Activated CD8-positive, alpha-beta memory T cell treated with anti-CD3 and anti-CD28 coated beads, Interleukin-2, amount 50 U/mL, for 24 hours (primary cell): ENCODE data around the gene PIK3R4.

Source experiments
- DNase-seq: peaks from one replicate; pipeline ENCODE4 v3.0.0-alpha.2; 2020; ENCODE audit errors: extremely low read depth

PIK3R4 gene

GRCh38 chr3:130741946-130742610 is 4.6 kb downstream of the PIK3R4 start:
- no peak for DNase-seq

GRCh38 chr3:130739848-130740247 is 6.8 kb downstream of the PIK3R4 start:
- DNase-seq, result no peak

- no peak for DNase-seq
Measured at GRCh38 chr3:130738241-130738640, 8.4 kb downstream of the PIK3R4 start.

GRCh38 chr3:130737622-130738021 is 9.0 kb downstream of the PIK3R4 start:
- DNase-seq, result no peak

DNA sequence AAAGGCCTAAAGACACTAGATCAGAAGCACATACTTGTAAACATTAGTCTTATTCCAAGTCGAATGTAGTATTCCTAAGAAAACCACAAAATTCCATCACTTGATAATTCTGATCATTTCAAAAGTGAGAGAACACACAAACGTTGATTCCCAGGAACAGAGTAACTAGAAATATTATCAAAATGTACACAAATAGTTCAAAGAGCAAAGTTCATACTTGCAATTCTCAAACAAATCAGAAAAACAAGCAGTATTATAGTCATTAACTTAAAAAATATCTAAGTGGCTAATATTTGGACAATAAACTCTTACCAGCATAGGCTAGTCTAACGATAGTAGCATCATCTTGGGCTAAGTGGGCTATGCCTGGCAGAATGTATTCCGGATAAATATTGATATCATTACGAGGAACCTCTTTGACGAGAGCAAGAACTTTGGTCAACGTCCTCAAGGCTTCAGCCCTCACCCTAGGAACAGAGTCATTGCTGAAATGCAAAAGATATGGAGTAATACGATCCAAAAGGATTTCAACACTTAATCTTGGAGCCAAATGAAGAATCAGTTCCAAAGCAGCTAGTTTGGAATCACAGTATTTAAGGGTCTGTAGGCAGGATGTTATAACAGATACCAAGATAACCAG is 13.3 kb downstream of the PIK3R4 start:
- DNase-seq, result no peak

GRCh38 chr3:130732501-130732900 is 14.1 kb downstream of the PIK3R4 start:
- no peak for DNase-seq

DNA sequence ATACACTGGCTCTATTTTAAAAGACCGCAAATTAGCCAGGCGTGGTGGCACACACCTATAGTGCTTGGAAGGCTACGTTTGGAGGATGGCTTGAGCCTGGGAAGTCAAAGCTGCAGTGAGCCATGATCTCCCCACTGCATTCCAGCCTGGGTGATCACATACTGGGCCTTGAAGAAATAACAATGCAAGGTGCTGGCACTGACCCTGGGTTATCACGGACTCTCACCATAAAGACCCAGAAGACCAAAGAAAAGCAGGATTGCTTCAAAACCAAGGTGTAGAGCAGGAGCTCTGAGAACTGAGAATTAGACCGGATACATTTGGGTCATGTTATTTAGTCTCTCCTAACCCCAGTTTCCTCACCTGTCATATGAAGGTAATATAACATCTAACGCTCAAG is 14.8 kb downstream of the PIK3R4 start:
- no peak for DNase-seq

DNA sequence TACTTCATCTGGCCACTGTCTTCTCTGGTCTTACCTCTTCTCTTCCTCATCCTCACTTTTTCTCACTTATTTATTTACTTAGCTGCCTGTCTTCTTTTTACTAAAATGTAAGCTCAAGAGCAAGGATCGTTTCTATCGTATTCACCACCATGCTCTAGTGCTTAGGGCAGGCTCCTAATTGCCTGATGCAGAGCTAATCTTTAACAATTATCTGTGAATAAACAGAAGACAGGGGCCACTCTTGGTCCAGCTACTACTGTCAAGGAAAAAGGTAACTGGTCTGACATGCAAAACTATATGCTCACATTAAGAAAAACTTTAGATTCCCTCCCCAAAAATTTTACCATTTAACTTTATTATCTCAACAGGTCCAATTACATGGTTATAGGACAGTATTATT is 17.5 kb downstream of the PIK3R4 start:
- DNase-seq, result no peak

- no peak for DNase-seq
Measured at GRCh38 chr3:130728037-130728436, 18.6 kb downstream of the PIK3R4 start.

GRCh38 chr3:130725746-130726145 is 20.9 kb downstream of the PIK3R4 start:
- no peak for DNase-seq

- DNase-seq, result no peak
Measured at GRCh38 chr3:130715616-130716015, 31.0 kb downstream of the PIK3R4 start.

- no peak for DNase-seq
Measured at GRCh38 chr3:130712718-130713423, 33.8 kb downstream of the PIK3R4 start.

- DNase-seq, result no peak
Measured at GRCh38 chr3:130711565-130712324, 34.9 kb downstream of the PIK3R4 start.

DNA sequence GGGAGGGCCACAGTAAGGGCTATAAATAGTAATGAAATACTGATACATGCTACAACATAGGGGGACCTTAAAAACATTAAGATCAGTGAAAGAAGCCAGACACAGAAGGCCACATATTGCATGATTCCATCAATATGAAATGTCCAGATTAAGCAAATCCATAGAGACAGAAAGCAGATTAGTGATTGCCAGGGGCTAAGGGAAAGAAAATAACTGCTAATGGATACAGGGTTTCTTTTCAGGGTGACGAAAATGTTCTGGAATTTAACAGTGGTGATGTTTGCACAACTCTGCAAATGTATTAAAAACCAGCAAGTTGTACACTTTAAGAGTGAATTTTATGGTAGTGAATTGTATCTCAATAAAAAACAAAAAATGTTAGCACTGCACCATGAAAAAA is 37.0 kb downstream of the PIK3R4 start:
- DNase-seq, result no peak

DNA sequence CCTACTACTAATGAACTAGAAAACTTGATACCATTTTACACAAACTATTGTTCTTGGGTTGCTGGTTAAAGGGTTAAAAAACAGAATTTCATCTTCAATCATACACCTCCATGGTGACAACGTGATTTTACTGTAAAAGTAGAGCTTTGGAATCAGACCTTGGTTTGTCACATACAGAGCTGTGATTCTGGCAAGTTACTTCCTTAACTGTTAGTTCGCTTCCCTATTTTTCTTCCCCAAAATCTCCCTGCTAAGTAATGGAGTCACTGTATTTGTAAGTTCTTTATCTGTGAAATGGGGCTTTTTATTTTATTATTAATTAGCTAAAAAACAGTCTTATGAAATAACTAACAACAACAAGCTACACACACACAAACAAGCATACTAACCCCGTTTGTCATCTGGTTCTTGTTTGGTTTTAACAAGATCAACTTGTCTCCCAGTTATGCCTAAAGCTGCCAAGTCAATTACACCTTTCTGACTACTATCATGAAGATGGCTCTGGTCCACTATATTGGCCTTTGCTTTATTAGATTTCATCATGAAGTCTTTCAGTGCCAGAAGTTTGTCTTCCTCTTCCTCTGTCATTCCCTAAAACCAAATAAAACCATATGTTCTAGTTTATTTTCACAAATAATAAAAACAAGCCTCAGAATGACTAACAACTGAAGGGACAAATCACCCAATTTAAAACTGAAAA is 38.6 kb downstream of the PIK3R4 start:
- no peak for DNase-seq

DNA sequence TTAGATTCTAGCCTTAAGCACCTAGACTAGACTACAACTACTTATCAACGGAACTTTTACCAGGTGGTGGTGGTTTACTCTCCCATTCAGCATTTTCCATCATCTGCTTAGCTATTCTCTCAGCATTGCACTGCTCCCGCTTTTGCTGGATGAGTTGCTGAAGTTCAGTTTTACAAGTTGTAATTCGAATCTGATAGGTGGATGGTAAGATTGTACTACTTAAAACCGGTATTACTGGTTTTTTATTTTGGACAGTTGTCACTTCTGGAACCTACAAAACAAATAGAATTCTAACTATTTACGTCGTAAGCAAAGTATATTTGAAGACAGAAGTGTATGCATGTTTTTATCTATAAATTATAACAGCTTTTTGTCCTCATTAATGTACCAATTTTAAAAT is 41.1 kb downstream of the PIK3R4 start:
- DNase-seq, result no peak

DNA sequence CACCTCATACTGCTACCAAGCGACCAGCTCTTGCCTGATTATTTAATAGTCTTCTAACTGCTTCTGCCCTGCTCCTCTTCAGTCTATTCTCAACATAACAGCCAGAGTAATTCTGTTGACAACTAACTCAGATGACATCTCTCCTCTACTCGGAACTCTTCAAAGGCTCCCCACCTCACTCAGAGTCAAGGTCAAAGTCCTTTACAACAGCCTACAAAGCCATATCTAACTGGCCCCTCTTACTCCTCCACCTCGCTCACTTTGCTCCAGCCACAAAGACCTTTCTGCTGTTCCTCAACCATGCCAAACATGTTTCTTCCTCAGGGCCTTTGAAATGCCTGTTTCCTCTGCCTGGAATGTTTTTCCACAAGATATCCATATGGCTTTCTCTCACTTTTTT is 43.6 kb downstream of the PIK3R4 start:
- no peak for DNase-seq

DNA sequence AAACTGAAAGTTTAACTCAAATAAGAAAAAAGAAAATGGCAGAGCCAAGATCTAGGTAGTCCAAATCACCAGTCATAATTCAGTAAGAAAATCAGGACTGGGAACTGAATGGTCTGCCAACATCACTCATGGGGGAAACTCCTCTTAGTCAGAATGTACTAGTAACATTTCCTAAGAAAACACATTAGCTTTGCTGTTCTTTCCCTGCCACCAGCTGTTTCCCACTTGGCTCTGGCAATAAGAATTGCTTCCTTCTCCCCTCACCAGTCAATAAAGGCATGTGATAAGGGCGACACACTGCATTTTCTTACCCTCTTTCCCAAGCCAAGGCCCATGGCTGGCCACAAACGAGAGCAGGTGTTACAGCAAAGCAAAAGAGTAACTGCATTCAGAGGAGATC is 46.1 kb downstream of the PIK3R4 start:
- DNase-seq, result no peak

GRCh38 chr3:130699765-130700164 is 46.9 kb downstream of the PIK3R4 start:
- no peak for DNase-seq

- no peak for DNase-seq
Measured at GRCh38 chr3:130693314-130693713, 53.3 kb downstream of the PIK3R4 start.

GRCh38 chr3:130692455-130692854 is 54.2 kb downstream of the PIK3R4 start:
- DNase-seq, result no peak
